HepG2 (cell line): ENCODE data around the gene CNTN4. TPM values are rescaled to one million over a fixed set of nuclear protein-coding genes. Genes with fewer than 3 reads are reported as not detected.

Experiments
- ATAC-seq: fragments of 200-7000 bp; cut with Tn5 transposase; 3 replicates; pipeline ENCODE4 v1.9.1; 2020; ENCODE audit warnings: mild to moderate bottlenecking, moderate library complexity
- BruUV-seq: library from RNA; stranded (reverse); fragments of 400-500 nt; replicated peaks from 2 replicates; lab custom pipeline; 2021; lab: Mats Ljungman, UMichigan
- CTCF ChIA-PET: fragments of 300-600 bp; formaldehyde crosslinking; extraction: SDS; loops from one replicate; lab custom pipeline; 2021; ENCODE audit warnings: low total read pairs, inconsistent platforms, low intra/inter-chr PET ratio; lab: Yijun Ruan, JAX
- POLR2A ChIA-PET: fragments of 350-600 bp; sonication (Branson Sonifier 250); formaldehyde crosslinking; loops from one replicate; lab custom pipeline; 2020; ENCODE audit warnings: antibody characterized with exemption, inconsistent platforms; lab: Yijun Ruan, JAX
- DNase-seq: peaks from one replicate; pipeline ENCODE4 v3.0.0-alpha.2; 2015; ENCODE audit warnings: low spot score
- FAIRE-seq: peaks from 3 replicates; lab custom pipeline; 2011; peaks lifted over from hg19 to GRCh38; lab: Jason Lieb, UNC
- H2AFZ ChIP-seq: one replicate; pipeline ENCODE4 v1.6.1; 2011; ENCODE audit warnings: low read length, inconsistent platforms
- H3K27ac ChIP-seq: fragments of 300-600 bp; 3 replicates; pipeline ENCODE4 v1.8.0; 2011; ENCODE audit warnings: mixed run types, mild to moderate bottlenecking, mixed read lengths, low read length, inconsistent platforms; ENCODE audit not compliant: insufficient read depth; ENCODE audit errors: extremely low read length
- H3K27me3 ChIP-seq, 2 experiments: fragments of 200-600 bp in 1 of 2; 2 replicates in 1 of 2; 3 replicates in 1 of 2; pipeline versions ENCODE4 v1.6.0 to v1.8.0; 2011; ENCODE audit warnings: low read length in 2 of 2, mild to moderate bottlenecking in 2 of 2, moderate library complexity in 2 of 2, inconsistent platforms in 1 of 2; ENCODE audit not compliant: insufficient read depth in 2 of 2, control insufficient read depth in 1 of 2
- H3K36me3 ChIP-seq, 2 experiments: fragments of 200-600 bp in 1 of 2; replicated peaks in 1 of 2; 2 replicates in 1 of 2; 3 replicates in 1 of 2; pipeline versions ENCODE4 v1.5.1 to v1.8.0; 2011; ENCODE audit warnings: low read length in 2 of 2, inconsistent platforms in 1 of 2; ENCODE audit not compliant: insufficient read depth in 2 of 2, control insufficient read depth in 1 of 2
- H3K4me1 ChIP-seq: 2 replicates; pipeline ENCODE4 v1.5.1; 2012; ENCODE audit warnings: low read length, inconsistent platforms; ENCODE audit not compliant: insufficient read depth
- H3K4me2 ChIP-seq: 2 replicates; pipeline ENCODE4 v1.6.0; 2011; ENCODE audit warnings: low read depth, low read length, inconsistent platforms
- H3K4me3 ChIP-seq, 3 experiments: fragments of 200-600 bp in 1 of 3; sonication (generic), shearing (Covaris generic) in 1 of 3; replicated peaks in 1 of 3; 2 replicates each; pipeline ENCODE4 v1.5.1; 2011 to 2016; ENCODE audit warnings: low read length in 3 of 3, inconsistent platforms in 2 of 3, low read depth in 2 of 3, mild to moderate bottlenecking in 2 of 3, control low read depth in 1 of 3, mixed read lengths in 1 of 3; ENCODE audit not compliant: insufficient read depth in 1 of 3
- H3K79me2 ChIP-seq: one replicate; pipeline ENCODE4 v1.6.1; 2011; ENCODE audit warnings: low read length, inconsistent platforms; ENCODE audit not compliant: insufficient read depth
- H3K9ac ChIP-seq: 2 replicates; pipeline ENCODE4 v1.6.0; 2011; ENCODE audit warnings: mild to moderate bottlenecking, low read depth, low read length, inconsistent platforms; ENCODE audit not compliant: insufficient read depth
- H3K9me3 ChIP-seq: 2 replicates; pipeline ENCODE4 v1.5.1; 2012; ENCODE audit warnings: mild to moderate bottlenecking, low read length
- H4K20me1 ChIP-seq: 2 replicates; pipeline ENCODE4 v1.6.0; 2011; ENCODE audit warnings: inconsistent platforms, mild to moderate bottlenecking, low read length, moderate library complexity; ENCODE audit not compliant: insufficient read depth
- MXD3 ChIP-seq: IDR thresholded peaks from 2 replicates; pipeline ENCODE4 v1.6.1; 2016; ENCODE audit warnings: mild to moderate bottlenecking, missing biosample characterization, missing genetic modification reagents
- PPARG ChIP-seq: conservative IDR thresholded peaks from 2 replicates; pipeline ENCODE4 v1.6.1; 2016; ENCODE audit warnings: missing biosample characterization, missing genetic modification reagents
- RNF2 ChIP-seq: fragments of 450-650 bp; conservative IDR thresholded peaks from 2 replicates; pipeline ENCODE4 v1.6.1; 2016; ENCODE audit warnings: low read depth
- SIN3A ChIP-seq: IDR thresholded peaks from 2 replicates; pipeline ENCODE4 v1.6.1; 2011; ENCODE audit warnings: low read depth, mild to moderate bottlenecking, control low read depth, low read length, borderline replicate concordance
- SIN3B ChIP-seq: fragments of 150-350 bp; IDR thresholded peaks from 2 replicates; pipeline ENCODE4 v1.6.1; 2014; ENCODE audit warnings: low read length
- SNAPC2 ChIP-seq: sonication (generic); formaldehyde crosslinking; IDR thresholded peaks from 2 replicates; pipeline ENCODE4 v1.8.1; 2022; ENCODE audit warnings: mild to moderate bottlenecking, missing genetic modification reagents
- TEAD3 ChIP-seq: optimal IDR thresholded peaks from 2 replicates; pipeline ENCODE3; 2016; ENCODE audit warnings: borderline replicate concordance
- ZBTB34 ChIP-seq: sonication (generic); formaldehyde crosslinking; IDR thresholded peaks from 2 replicates; pipeline ENCODE4 v1.8.0; 2022; ENCODE audit warnings: mild to moderate bottlenecking, missing genetic modification reagents
- ZC3H4 ChIP-seq: sonication (generic); formaldehyde crosslinking; IDR thresholded peaks from 2 replicates; pipeline ENCODE4 v1.4.0; 2020; ENCODE audit warnings: missing genetic modification reagents, borderline replicate concordance
- ZFP36 ChIP-seq: fragments of 150-350 bp; IDR thresholded peaks from 2 replicates; pipeline ENCODE4 v1.6.1; 2018; ENCODE audit warnings: borderline replicate concordance, low read length, low read depth; ENCODE audit not compliant: partially characterized antibody
- ZNF24 ChIP-seq: fragments of 450-650 bp; IDR thresholded peaks from 2 replicates; pipeline ENCODE4 v1.6.1; 2017; ENCODE audit warnings: antibody characterized with exemption, mild to moderate bottlenecking
- ZNF598 ChIP-seq: sonication (generic); formaldehyde crosslinking; IDR thresholded peaks from 2 replicates; pipeline ENCODE4 v1.5.1; 2020; ENCODE audit warnings: mild to moderate bottlenecking, missing genetic modification reagents, borderline replicate concordance
- ZNF7 ChIP-seq: IDR thresholded peaks from 2 replicates; pipeline ENCODE4 v1.6.1; 2016; ENCODE audit warnings: missing biosample characterization, missing genetic modification reagents
- ZSCAN9 ChIP-seq: IDR thresholded peaks from 2 replicates; pipeline ENCODE4 v1.6.1; 2016; ENCODE audit warnings: borderline replicate concordance
- WGBS: methylation state at CpG from one replicate; pipeline ENCODE4 v1.1.6; 2017; ENCODE audit warnings: low lambda C conversion rate; 5-methylcytosine and 5-hydroxymethylcytosine counted together
- in situ Hi-C: cut with HindIII; loops from 2 replicates; pipeline ENCODE4 v1.10.0; 2017; ENCODE audit warnings: low pct_unique_long_range_greater_than_20kb; ENCODE audit not compliant: extremely low pct_ligation_motif_present
- intact Hi-C: fragments of 100-400 bp; cut with micrococcal nuclease; formaldehyde crosslinking; loops from one replicate; pipeline ENCODE4 v1.10.0; 2022; ENCODE audit not compliant: unreplicated experiment
- polyA plus RNA-seq, 8 experiments: library from polyadenylated mRNA; depleted of rRNA in 3 of 8; stranded (reverse) in 7 of 8; unstranded in 1 of 8; fragments of >200 nt; fragmentation: Illumina TruSeq in 4 of 8; extraction: Trizol in 4 of 8; gene quantifications; 2 replicates each; pipeline versions ENCODE4 v1.2.1 to v1.2.3, GENCODE V29; 2011 to 2016; ENCODE audit warnings: low read depth in 4 of 8, missing spikeins in 1 of 8, mixed read lengths in 1 of 8; ENCODE audit not compliant: insufficient read depth in 1 of 8
- total RNA-seq, 5 experiments: library from RNA; depleted of rRNA; stranded (reverse); fragments of >200 nt; fragmentation: Illumina TruSeq; extraction: Trizol; gene quantifications; 2 replicates each; pipeline ENCODE4 v1.2.3, GENCODE V29; 2016; ENCODE audit warnings: low read depth in 1 of 5
- TF ChIP-seq, protein P1 (sequence below): sonication (generic); formaldehyde crosslinking; IDR thresholded peaks from 2 replicates; pipeline ENCODE4 v1.8.1; 2023; ENCODE audit warnings: mild to moderate bottlenecking, missing genetic modification reagents
- TF ChIP-seq, protein P2 (sequence below): sonication (generic); formaldehyde crosslinking; IDR thresholded peaks from 2 replicates; pipeline ENCODE4; 2020; ENCODE audit warnings: missing genetic modification reagents, mild to moderate bottlenecking, borderline replicate concordance
- TF ChIP-seq, protein P3 (sequence below): IDR thresholded peaks from 2 replicates; pipeline ENCODE4 v1.6.1; 2012; ENCODE audit warnings: low read length, improper control_type of control experiment

The CNTN4 gene
- total and polyA plus RNA-seq, 2 of the 13 experiments (the other 11 are each of a cell fraction or from before 2014, with no cell fraction given), result 0.01 to 0.13 TPM

GRCh38 chr3:2153547-2153946 is 54.9 kb downstream of the CNTN4 start (continued):
- TF ChIP-seq ZBTB34, result no peak
- TF ChIP-seq RNF2, result no peak
- TF ChIP-seq TEAD3 (CRISPR knock-in tag), result no peak
- no peak for TF ChIP-seq ZNF598

DNA sequence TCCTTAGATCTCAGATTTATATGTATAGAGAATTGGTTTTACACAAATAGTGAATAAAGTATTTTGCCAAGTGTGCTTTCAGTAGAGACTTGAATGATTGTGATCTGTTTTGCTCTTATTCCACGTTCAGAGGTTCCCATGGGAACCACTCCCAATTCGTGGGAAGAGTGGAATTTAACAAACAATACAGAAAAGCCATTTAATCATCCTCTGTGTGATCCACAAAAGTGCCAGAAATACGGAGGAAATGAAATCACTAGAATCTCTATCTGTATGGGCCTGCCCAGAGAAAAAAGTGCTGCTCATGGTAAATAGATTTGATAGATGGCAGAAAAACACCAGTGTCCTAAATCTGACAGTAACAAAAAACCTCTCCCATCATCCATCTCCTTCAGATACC is 56.0 kb downstream of the CNTN4 start:
- Histone ChIP-seq H3K4me1 (no peaks in the 10 kb centered on the region), H3K4me3 (no peak overlapping the region), H2AFZ (no peak overlapping the region), H3K9ac (no peak overlapping the region), H3K27me3 (no peaks in the 10 kb centered on the region), H3K4me2 (no peak overlapping the region), H3K27ac (no peak overlapping the region), H3K36me3 (no peaks in the 10 kb centered on the region), H4K20me1 (no peaks in the 10 kb centered on the region), H3K9me3 (no peaks in the 10 kb centered on the region; the same call in 1 of the 2 replicates), H3K79me2 (no peaks in the 10 kb centered on the region)
- ATAC-seq (no peak), FAIRE-seq (no peak), DNase-seq (no peak)
- in situ Hi-C loops, result no loop called here
- ChIA-PET POLR2A (no interaction called here), CTCF (no interaction called here)
- intact Hi-C loops, result no loop called here
- BruUV-seq, result no TSS peak
- 0% methylated on average over 3 of the region's 3 CpGs for whole genome bisulfite sequencing
- TF ChIP-seq, protein P1, sequence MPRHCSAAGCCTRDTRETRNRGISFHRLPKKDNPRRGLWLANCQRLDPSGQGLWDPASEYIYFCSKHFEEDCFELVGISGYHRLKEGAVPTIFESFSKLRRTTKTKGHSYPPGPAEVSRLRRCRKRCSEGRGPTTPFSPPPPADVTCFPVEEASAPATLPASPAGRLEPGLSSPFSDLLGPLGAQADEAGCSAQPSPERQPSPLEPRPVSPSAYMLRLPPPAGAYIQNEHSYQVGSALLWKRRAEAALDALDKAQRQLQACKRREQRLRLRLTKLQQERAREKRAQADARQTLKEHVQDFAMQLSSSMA (CRISPR knock-in tag), result no peak
- TF ChIP-seq ZC3H4 (CRISPR knock-in tag) (no peak), MXD3 (CRISPR knock-in tag) (no peak), SIN3B (no peak), ZFP36 (no peak), ZNF24 (no peak), ZNF7 (CRISPR knock-in tag) (no peak), SNAPC2 (no peak), PPARG (CRISPR knock-in tag) (no peak), ZSCAN9 (CRISPR knock-in tag) (no peak), SIN3A (no peak)
- TF ChIP-seq, protein P2, sequence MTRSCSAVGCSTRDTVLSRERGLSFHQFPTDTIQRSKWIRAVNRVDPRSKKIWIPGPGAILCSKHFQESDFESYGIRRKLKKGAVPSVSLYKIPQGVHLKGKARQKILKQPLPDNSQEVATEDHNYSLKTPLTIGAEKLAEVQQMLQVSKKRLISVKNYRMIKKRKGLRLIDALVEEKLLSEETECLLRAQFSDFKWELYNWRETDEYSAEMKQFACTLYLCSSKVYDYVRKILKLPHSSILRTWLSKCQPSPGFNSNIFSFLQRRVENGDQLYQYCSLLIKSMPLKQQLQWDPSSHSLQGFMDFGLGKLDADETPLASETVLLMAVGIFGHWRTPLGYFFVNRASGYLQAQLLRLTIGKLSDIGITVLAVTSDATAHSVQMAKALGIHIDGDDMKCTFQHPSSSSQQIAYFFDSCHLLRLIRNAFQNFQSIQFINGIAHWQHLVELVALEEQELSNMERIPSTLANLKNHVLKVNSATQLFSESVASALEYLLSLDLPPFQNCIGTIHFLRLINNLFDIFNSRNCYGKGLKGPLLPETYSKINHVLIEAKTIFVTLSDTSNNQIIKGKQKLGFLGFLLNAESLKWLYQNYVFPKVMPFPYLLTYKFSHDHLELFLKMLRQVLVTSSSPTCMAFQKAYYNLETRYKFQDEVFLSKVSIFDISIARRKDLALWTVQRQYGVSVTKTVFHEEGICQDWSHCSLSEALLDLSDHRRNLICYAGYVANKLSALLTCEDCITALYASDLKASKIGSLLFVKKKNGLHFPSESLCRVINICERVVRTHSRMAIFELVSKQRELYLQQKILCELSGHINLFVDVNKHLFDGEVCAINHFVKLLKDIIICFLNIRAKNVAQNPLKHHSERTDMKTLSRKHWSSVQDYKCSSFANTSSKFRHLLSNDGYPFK (CRISPR knock-in tag), result no peak
- TF ChIP-seq, protein P3, sequence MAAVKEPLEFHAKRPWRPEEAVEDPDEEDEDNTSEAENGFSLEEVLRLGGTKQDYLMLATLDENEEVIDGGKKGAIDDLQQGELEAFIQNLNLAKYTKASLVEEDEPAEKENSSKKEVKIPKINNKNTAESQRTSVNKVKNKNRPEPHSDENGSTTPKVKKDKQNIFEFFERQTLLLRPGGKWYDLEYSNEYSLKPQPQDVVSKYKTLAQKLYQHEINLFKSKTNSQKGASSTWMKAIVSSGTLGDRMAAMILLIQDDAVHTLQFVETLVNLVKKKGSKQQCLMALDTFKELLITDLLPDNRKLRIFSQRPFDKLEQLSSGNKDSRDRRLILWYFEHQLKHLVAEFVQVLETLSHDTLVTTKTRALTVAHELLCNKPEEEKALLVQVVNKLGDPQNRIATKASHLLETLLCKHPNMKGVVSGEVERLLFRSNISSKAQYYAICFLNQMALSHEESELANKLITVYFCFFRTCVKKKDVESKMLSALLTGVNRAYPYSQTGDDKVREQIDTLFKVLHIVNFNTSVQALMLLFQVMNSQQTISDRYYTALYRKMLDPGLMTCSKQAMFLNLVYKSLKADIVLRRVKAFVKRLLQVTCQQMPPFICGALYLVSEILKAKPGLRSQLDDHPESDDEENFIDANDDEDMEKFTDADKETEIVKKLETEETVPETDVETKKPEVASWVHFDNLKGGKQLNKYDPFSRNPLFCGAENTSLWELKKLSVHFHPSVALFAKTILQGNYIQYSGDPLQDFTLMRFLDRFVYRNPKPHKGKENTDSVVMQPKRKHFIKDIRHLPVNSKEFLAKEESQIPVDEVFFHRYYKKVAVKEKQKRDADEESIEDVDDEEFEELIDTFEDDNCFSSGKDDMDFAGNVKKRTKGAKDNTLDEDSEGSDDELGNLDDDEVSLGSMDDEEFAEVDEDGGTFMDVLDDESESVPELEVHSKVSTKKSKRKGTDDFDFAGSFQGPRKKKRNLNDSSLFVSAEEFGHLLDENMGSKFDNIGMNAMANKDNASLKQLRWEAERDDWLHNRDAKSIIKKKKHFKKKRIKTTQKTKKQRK, result no peak
